ENCODE measurements around the gene TACR1.

- TF ChIP-seq CTCF (IDR thresholded peaks at IDR 0.05; ENCODE audit: control extremely low read depth in 1 of 3, insufficient read depth in 1 of 3, low read depth in 1 of 3, low read length in 3 of 3) (peak; percentile 74 to 93 (median 77)), SAP30 (IDR thresholded peaks at IDR 0.05; ENCODE audit: insufficient read depth, insufficient replicate concordance, low read length) (no peak), USF2 (IDR thresholded peaks at IDR 0.05; ENCODE audit: low read length) (no peak)
Observed at GRCh38 chr2:75053484-75054112, 145.7 kb downstream of the TACR1 start.

Data from H1 (cell line).